ENCODE data around the gene EIF3B.
"Not testable (repeated sequence)": the region's sequence is repeated elsewhere in the genome, so short reads cannot be mapped to it uniquely, and the experiment has no call there.

Gene EIF3B

DNA sequence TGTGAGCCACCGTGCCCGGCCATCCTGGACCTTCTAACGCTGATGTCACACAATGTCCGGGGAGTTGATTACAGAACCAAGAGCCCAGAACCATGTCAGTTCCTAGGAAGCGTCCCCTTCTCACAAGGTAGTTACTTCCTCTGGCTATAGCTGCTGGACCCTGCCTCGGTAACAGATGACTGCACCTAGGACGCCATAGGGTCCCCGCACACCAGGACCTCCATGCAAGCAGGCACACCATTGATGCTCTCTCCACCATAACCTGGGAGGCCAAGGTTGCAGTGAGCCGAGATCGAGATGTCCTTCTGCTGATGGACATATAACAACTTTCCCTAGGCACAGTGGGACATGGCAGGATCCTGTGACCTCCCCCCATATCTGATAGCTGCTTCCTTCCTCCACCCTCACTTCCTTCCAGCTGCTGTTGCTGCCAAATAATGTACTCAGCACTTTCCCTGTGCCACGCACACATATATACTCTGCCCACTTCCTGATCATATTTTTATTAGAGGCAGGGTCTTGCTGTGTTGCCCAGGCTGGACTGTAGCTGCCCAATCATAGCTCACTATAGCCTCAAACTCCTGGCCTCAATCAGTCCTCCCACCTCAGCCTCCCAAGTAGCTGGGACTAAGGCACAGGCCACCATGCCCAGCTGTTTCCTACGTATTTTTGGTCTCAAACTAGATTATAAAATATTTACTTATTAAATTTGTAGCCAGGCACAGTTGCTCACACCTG, 36.9 kb upstream of the EIF3B start:
- no peak overlapping the region for H3K27ac ChIP-seq (ENCODE audit: low read length)
- H3K9ac ChIP-seq (ENCODE audit: low read length), result no peak overlapping the region
- no peaks in the 10 kb centered on the region for H3K4me1 ChIP-seq (ENCODE audit: control insufficient read depth, low read depth, low read length)

GRCh38 chr7:2321020-2321419, 33.6 kb upstream of the EIF3B start:
- Histone ChIP-seq H3K4me1 (ENCODE audit: control insufficient read depth, low read depth, low read length) (no peaks in the 10 kb centered on the region), H3K9ac (ENCODE audit: low read length) (no peak overlapping the region), H3K9me3 (ENCODE audit: control insufficient read depth, low read depth, low read length) (no peaks in the 10 kb centered on the region), H3K36me3 (ENCODE audit: control insufficient read depth, low read depth, low read length) (no peaks in the 10 kb centered on the region), H3K4me3 (ENCODE audit: low read length) (no peak overlapping the region), H3K27me3 (ENCODE audit: control insufficient read depth, insufficient read depth, low read length) (no peaks in the 10 kb centered on the region), H3K27ac (ENCODE audit: low read length) (no peak overlapping the region)

More for the DNA sequence above, 36.9 kb upstream of the EIF3B start:
- H3K27me3 ChIP-seq (ENCODE audit: control insufficient read depth, insufficient read depth, low read length), result no peaks in the 10 kb centered on the region
- no peaks in the 10 kb centered on the region for H3K36me3 ChIP-seq (ENCODE audit: control insufficient read depth, low read depth, low read length)
- no peaks in the 10 kb centered on the region for H3K9me3 ChIP-seq (ENCODE audit: control insufficient read depth, low read depth, low read length)
- no peak overlapping the region for H3K4me3 ChIP-seq (ENCODE audit: low read length)

DNA sequence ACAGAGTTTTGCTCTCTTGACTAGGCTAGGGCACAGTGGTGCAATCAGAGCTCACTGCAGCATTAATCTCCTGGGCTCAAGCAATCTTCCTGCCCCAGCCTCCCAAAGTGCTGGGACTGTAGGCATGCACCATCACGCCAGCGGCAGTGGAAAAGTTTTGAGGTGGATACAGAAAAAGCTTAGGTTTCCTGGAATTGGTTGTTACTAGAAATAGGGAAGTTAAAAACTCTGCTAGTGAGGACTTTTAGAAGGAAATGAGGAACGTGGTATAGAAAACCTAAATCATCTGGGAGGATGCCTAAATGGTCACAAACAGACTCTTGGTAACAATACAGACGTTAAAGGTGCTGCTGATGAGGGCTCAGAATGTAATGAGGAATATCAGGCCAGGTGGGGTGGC, 29.5 kb upstream of the EIF3B start:
- no peaks in the 10 kb centered on the region for H3K27me3 ChIP-seq (ENCODE audit: control insufficient read depth, insufficient read depth, low read length)
- H3K4me1 ChIP-seq (ENCODE audit: control insufficient read depth, low read depth, low read length), result no peaks in the 10 kb centered on the region
- no peak overlapping the region for H3K27ac ChIP-seq (ENCODE audit: low read length)
- no peaks in the 10 kb centered on the region for H3K9me3 ChIP-seq (ENCODE audit: control insufficient read depth, low read depth, low read length)
- H3K36me3 ChIP-seq (ENCODE audit: control insufficient read depth, low read depth, low read length), result no peaks in the 10 kb centered on the region
- no peak overlapping the region for H3K9ac ChIP-seq (ENCODE audit: low read length)
- no peak overlapping the region for H3K4me3 ChIP-seq (ENCODE audit: low read length)

- no peak overlapping the region for H3K27ac ChIP-seq (ENCODE audit: low read length)
- no peaks in the 10 kb centered on the region for H3K9me3 ChIP-seq (ENCODE audit: control insufficient read depth, low read depth, low read length)
- H3K36me3 ChIP-seq (ENCODE audit: control insufficient read depth, low read depth, low read length), result no peaks in the 10 kb centered on the region
- no peaks in the 10 kb centered on the region for H3K27me3 ChIP-seq (ENCODE audit: control insufficient read depth, insufficient read depth, low read length)
- no peaks in the 10 kb centered on the region for H3K4me1 ChIP-seq (ENCODE audit: control insufficient read depth, low read depth, low read length)
- H3K4me3 ChIP-seq (ENCODE audit: low read length), result no peak overlapping the region
- H3K9ac ChIP-seq (ENCODE audit: low read length), result no peak overlapping the region
These were observed 27.7 kb upstream of the EIF3B start for GRCh38 chr7:2326951-2327350.

DNA sequence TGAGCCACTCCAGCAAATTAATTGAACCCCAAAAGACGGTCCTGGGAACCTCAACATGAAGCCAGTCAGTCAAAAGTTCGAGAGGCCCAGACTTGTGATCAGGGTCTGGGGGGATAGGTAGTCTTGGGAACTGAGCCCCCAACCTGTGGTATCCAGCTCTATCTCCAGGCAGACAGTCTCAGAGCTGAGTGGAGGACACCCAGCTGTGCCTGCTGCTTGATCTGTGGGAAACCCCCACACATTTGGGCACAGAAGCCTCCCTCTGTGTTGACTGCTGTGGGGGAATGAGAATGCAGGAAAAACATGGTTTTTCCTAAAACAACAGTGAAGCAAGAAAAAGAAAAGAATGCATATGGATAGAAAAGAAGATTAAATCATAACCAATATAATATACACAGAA, 24.1 kb upstream of the EIF3B start:
- Histone ChIP-seq H3K9ac (ENCODE audit: low read length) (no peak overlapping the region), H3K4me1 (ENCODE audit: control insufficient read depth, low read depth, low read length) (no peaks in the 10 kb centered on the region), H3K36me3 (ENCODE audit: control insufficient read depth, low read depth, low read length) (no peaks in the 10 kb centered on the region), H3K27ac (ENCODE audit: low read length) (no peak overlapping the region), H3K4me3 (ENCODE audit: low read length) (no peak overlapping the region), H3K9me3 (ENCODE audit: control insufficient read depth, low read depth, low read length) (no peaks in the 10 kb centered on the region), H3K27me3 (ENCODE audit: control insufficient read depth, insufficient read depth, low read length) (no peaks in the 10 kb centered on the region)

DNA sequence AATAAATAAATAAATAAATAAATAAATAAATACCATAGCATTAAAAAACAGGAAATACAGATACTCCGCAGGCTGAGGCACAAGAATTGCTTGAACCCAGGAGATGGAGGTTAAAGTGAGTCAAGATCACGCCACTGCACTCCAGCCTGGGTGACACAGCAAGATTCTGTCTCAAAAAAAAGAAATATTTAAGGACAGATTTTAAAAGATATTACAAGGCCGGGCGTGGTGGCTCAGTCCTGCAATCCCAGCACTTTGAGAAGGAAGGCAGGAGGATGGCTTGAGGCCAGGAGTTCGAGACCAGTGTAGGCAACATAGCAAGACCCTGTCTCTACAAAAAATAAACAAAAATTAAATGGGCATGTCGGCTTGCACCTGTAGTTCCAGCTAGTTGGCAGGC, 22.9 kb upstream of the EIF3B start:
- Histone ChIP-seq H3K9ac (ENCODE audit: low read length) (no peak overlapping the region), H3K27ac (ENCODE audit: low read length) (no peak overlapping the region), H3K36me3 (ENCODE audit: control insufficient read depth, low read depth, low read length) (no peaks in the 10 kb centered on the region), H3K27me3 (ENCODE audit: control insufficient read depth, insufficient read depth, low read length) (no peaks in the 10 kb centered on the region), H3K9me3 (ENCODE audit: control insufficient read depth, low read depth, low read length) (no peaks in the 10 kb centered on the region), H3K4me1 (ENCODE audit: control insufficient read depth, low read depth, low read length) (no peaks in the 10 kb centered on the region), H3K4me3 (ENCODE audit: low read length) (no peak overlapping the region)

DNA sequence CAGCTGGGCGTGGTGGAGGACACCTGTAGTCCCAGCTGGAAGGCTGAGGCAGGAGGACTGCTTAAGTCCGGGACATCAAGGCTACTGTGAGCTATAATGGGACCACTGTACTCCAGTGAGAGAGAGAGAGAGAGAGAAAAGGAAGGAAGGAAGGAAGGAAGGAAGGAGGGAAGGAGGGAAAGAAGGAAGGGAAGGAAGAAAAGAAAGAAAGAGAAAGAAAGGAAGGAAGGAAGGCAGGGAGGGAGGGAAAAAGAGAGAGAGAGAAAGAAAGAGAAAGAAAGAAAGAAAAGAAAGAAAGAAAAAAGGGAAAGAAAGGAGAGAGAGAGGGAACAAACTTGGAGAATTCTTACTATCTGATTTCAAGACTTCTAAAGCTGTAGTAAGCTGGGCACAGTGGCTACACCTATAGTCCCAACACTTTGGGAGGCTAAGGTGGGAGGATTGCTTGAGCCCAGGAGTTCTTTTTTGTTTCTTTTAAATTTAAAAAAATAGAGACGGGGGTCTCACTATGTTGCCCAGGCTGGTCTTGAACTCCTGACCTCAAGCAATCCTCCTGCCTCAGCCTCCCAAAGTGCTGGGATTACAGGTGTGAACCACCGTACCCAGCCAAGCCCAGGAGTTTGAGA, 21.9 kb upstream of the EIF3B start:
- not testable (repeated sequence) for H3K9ac ChIP-seq (ENCODE audit: low read length); H3K27me3 ChIP-seq (ENCODE audit: control insufficient read depth, insufficient read depth, low read length); H3K9me3 ChIP-seq (ENCODE audit: control insufficient read depth, low read depth, low read length); H3K4me3 ChIP-seq (ENCODE audit: low read length); H3K27ac ChIP-seq (ENCODE audit: low read length); H3K36me3 ChIP-seq (ENCODE audit: control insufficient read depth, low read depth, low read length); H3K4me1 ChIP-seq (ENCODE audit: control insufficient read depth, low read depth, low read length)

DNA sequence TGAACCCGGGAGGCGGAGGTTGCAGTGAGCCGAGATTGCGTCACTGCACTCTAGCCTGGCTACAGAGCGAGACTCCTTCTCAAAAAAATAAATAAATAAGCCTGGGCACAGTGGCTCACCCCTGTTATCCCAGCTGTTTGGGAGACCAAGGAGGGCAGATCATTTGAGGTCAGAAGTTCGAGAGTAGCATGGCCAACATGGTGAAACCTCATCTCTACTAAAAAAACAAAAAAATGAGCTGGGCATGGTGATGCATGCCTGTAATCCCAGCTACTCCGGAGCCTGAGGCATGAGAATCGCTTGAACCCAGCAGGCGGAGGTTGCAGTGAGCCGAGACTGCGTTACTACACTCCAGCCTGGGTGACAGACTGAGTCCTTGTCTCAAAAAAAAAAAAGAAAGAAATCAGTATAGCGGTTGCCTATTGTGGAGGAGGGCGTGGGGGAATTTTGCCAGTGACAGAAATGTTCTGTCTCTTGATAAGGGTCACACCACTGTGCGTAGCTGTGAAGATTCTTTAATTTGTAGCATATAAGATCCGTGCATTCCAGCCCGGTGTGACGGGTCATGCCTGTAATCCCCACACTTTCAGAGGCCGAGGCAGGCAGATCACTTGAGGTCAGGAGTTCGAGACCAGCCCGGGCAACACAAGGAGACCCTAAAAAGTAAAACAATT, 17.9 kb upstream of the EIF3B start:
- H3K9ac ChIP-seq (ENCODE audit: low read length), result no peak overlapping the region
- H3K27me3 ChIP-seq (ENCODE audit: control insufficient read depth, insufficient read depth, low read length), result no peaks in the 10 kb centered on the region
- no peaks in the 10 kb centered on the region for H3K4me1 ChIP-seq (ENCODE audit: control insufficient read depth, low read depth, low read length)
- no peak overlapping the region for H3K4me3 ChIP-seq (ENCODE audit: low read length)
- H3K27ac ChIP-seq (ENCODE audit: low read length), result no peak overlapping the region
- no peaks in the 10 kb centered on the region for H3K36me3 ChIP-seq (ENCODE audit: control insufficient read depth, low read depth, low read length)
- no peaks in the 10 kb centered on the region for H3K9me3 ChIP-seq (ENCODE audit: control insufficient read depth, low read depth, low read length)

DNA sequence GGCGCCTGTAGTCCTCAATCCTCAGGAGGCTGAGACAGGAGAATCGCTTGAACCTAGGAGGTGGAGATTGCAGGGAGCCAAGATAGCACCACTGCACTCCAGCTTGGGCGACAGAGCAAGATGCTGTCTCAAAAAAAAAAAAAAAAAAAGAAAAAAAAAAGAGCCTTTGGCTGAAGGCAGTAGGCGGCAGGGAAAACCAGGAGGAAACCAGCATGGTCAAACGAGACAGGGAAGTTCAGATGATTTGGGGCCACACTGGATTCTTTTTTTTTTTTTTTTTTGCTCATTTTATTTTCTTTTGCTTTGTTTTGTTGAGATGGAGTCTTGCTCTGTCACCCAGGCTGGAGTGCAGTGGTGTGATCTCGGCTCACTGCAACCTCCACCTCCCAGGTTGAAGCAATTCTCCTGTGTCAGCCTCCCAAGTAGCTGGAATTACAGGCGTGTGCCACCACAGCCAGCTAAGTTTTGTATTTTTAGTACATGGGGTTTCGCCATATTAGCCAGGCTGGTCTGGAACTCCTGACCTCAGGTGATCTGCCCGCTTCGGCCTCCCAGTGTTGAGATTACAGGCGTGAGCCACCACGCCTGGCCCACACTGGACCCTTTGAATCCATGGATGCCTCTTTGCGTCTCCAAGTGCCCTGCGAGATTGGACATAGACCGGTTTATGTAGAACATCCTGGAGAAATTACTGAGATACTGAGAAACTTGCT, 7.1 kb upstream of the EIF3B start:
- not testable (repeated sequence) for H3K9me3 ChIP-seq (ENCODE audit: control insufficient read depth, low read depth, low read length); H3K4me3 ChIP-seq (ENCODE audit: low read length); H3K4me1 ChIP-seq (ENCODE audit: control insufficient read depth, low read depth, low read length); H3K27me3 ChIP-seq (ENCODE audit: control insufficient read depth, insufficient read depth, low read length); H3K36me3 ChIP-seq (ENCODE audit: control insufficient read depth, low read depth, low read length); H3K9ac ChIP-seq (ENCODE audit: low read length); H3K27ac ChIP-seq (ENCODE audit: low read length)

GRCh38 chr7:2350055-2350454, 4.6 kb upstream of the EIF3B start:
- Histone ChIP-seq H3K36me3 (ENCODE audit: control insufficient read depth, low read depth, low read length) (no peaks in the 10 kb centered on the region), H3K4me3 (ENCODE audit: low read length) (no peak overlapping the region), H3K27ac (ENCODE audit: low read length) (no peak overlapping the region), H3K9ac (ENCODE audit: low read length) (no peak overlapping the region), H3K27me3 (ENCODE audit: control insufficient read depth, insufficient read depth, low read length) (no peaks in the 10 kb centered on the region), H3K9me3 (ENCODE audit: control insufficient read depth, low read depth, low read length) (no peaks in the 10 kb centered on the region), H3K4me1 (ENCODE audit: control insufficient read depth, low read depth, low read length) (no peaks in the 10 kb centered on the region)

GRCh38 chr7:2350861-2351260, 3.8 kb upstream of the EIF3B start:
- no peaks in the 10 kb centered on the region for H3K9me3 ChIP-seq (ENCODE audit: control insufficient read depth, low read depth, low read length)
- no peaks in the 10 kb centered on the region for H3K27me3 ChIP-seq (ENCODE audit: control insufficient read depth, insufficient read depth, low read length)
- no peak overlapping the region for H3K27ac ChIP-seq (ENCODE audit: low read length)
- H3K4me3 ChIP-seq (ENCODE audit: low read length), result no peak overlapping the region
- H3K36me3 ChIP-seq (ENCODE audit: control insufficient read depth, low read depth, low read length), result no peaks in the 10 kb centered on the region
- no peak overlapping the region for H3K9ac ChIP-seq (ENCODE audit: low read length)
- no peaks in the 10 kb centered on the region for H3K4me1 ChIP-seq (ENCODE audit: control insufficient read depth, low read depth, low read length)
